Activated naive CD4-positive, alpha-beta T cell (primary cell): ENCODE measurements around the gene SLC12A6.

Experiments used
- DNase-seq, 4 experiments: peaks; one replicate each; lab custom pipeline; 2025; lab: John Stamatoyannopoulos, UW

SLC12A6 gene

GRCh38 chr15:34259566-34259965 lies 78.0 kb downstream of the SLC12A6 start:
- DNase-seq = no peak

GRCh38 chr15:34258151-34258550 lies 79.4 kb downstream of the SLC12A6 start:
- no peak for DNase-seq

- DNase-seq = no peak
These were observed 85.0 kb downstream of the SLC12A6 start for GRCh38 chr15:34252545-34252944.

GRCh38 chr15:34248190-34248589 lies 89.4 kb downstream of the SLC12A6 start:
- no peak for DNase-seq

- DNase-seq = no peak
These were observed 91.2 kb downstream of the SLC12A6 start for GRCh38 chr15:34246276-34246976.

- DNase-seq = no peak
These were observed 94.4 kb downstream of the SLC12A6 start for GRCh38 chr15:34243226-34243625.

GRCh38 chr15:34242331-34242710 lies 95.3 kb downstream of the SLC12A6 start:
- no peak for DNase-seq

- DNase-seq = no peak
These were observed 95.9 kb downstream of the SLC12A6 start for GRCh38 chr15:34241376-34242330.

- DNase-seq = no peak
These were observed 97.0 kb downstream of the SLC12A6 start for GRCh38 chr15:34240537-34240936.

- DNase-seq = no peak
These were observed 98.3 kb downstream of the SLC12A6 start for GRCh38 chr15:34239151-34239808.

GRCh38 chr15:34233614-34234013 lies 104.0 kb downstream of the SLC12A6 start:
- no peak for DNase-seq

- DNase-seq = no peak
These were observed 113.5 kb downstream of the SLC12A6 start for GRCh38 chr15:34223904-34224596.

- no peak for DNase-seq
These were observed 119.9 kb downstream of the SLC12A6 start for GRCh38 chr15:34217587-34218225.

- DNase-seq = no peak
These were observed 120.9 kb downstream of the SLC12A6 start for GRCh38 chr15:34216527-34217270.

GRCh38 chr15:34214135-34214534 lies 123.4 kb downstream of the SLC12A6 start:
- no peak for DNase-seq

- DNase-seq = no peak
These were observed 123.9 kb downstream of the SLC12A6 start for GRCh38 chr15:34213690-34214089.

GRCh38 chr15:34209421-34210282 lies 127.9 kb downstream of the SLC12A6 start, which contains the start of gene KATNBL1:
KATNBL1 (minus strand) TSS chr15:34210096; CDS start chr15:34163676, 46,420 bp downstream.
- DNase-seq = peak; percentile 92 to 97 (median 93)

- DNase-seq = no peak
These were observed 131.6 kb downstream of the SLC12A6 start for GRCh38 chr15:34206011-34206410.

GRCh38 chr15:34203936-34204335 lies 133.6 kb downstream of the SLC12A6 start:
- DNase-seq = no peak

GRCh38 chr15:34203305-34203704 lies 134.3 kb downstream of the SLC12A6 start:
- no peak for DNase-seq
